ENCODE results near the gene ZNF248.
"Not testable (repeated sequence)": the region's sequence is repeated elsewhere in the genome, so short reads cannot be mapped to it uniquely, and the experiment has no call there.

The ZNF248 gene

GRCh38 chr10:37738241-37738640 lies 119.2 kb downstream of the ZNF248 start:
- not testable (repeated sequence) for DNase-seq

GRCh38 chr10:37737336-37737735 lies 120.1 kb downstream of the ZNF248 start:
- no peak for DNase-seq

GRCh38 chr10:37736120-37736519 lies 121.3 kb downstream of the ZNF248 start:
- no peak for DNase-seq

- no peak for DNase-seq
Measured at GRCh38 chr10:37734971-37735370, 122.4 kb downstream of the ZNF248 start.
